Heart left ventricle (tissue), 13 donors: ENCODE data around the gene CHN2.

Source experiments
- CTCF ChIP-seq, 12 donors: fragments of 200-600 bp; sonication (generic) in 4 of 12; IDR thresholded peaks; one replicate each; pipeline versions ENCODE4 v1.5.0 to v1.8.0; 2018 to 2022; ENCODE audit warnings: antibody characterized with exemption in 12 of 12, mild to moderate bottlenecking in 5 of 12
- POLR2A ChIP-seq, 2 donors: fragments of 450-650 bp; IDR thresholded peaks; one replicate each; pipeline ENCODE4 v1.6.1; 2017; ENCODE audit warnings: antibody characterized with exemption in 2 of 2, mild to moderate bottlenecking in 2 of 2, moderate library complexity in 2 of 2
- donor health status: ischemic (EF 13 %, LVEDD 7.1; RV severe dilation, severe dysfunction).
- donor health status: DM: no; HTN: yes; CAD: no.
- donor health status: DM: no; HTN: no; CAD: no.
- donor health status: ischemic (EF 25% LVEDD 6.9; RV normal size, moderate dysfunction).
- donor health status: ischemic (EF 25% LVEDD 5.7; RV mildly dilated, moderate dysfunction).
- donor health status: ischemic (EF 35%, LVEDD 5.7; RV mildly dilated, moderate dysfunction).
- donor health status: nonischemic (EF 11% LVEDD 7.7; RV severe dilation, severe dysfunction).
- donor health status: DM: yes; HTN: yes; CAD: no.
- donor health status: PGD.
- donor health status: ischemic (EF 29% LVEDD 5.4; RV normal size, mild dysfunction).
- donor health status: nonischemic (EF 23%, LVEDD 6.1; RV moderate dilation, normal function).

- TF ChIP-seq CTCF (IDR thresholded peaks at IDR 0.05) (no peak), POLR2A (IDR thresholded peaks at IDR 0.05) (no peak)
Observed at GRCh38 chr7:29160080-29160479, 34.5 kb upstream of the CHN2 start.
